Neural progenitor cell (in vitro differentiated cells): Measurements from ENCODE around the gene HDAC4.

Experiments
- CTCF ChIP-seq: fragments of 200-600 bp; sonication (generic); IDR thresholded peaks from 2 replicates; pipeline ENCODE4 v1.5.1; 2017; ENCODE audit warnings: antibody characterized with exemption, mild to moderate bottlenecking
- EZH2 ChIP-seq: fragments of 200-600 bp; sonication (generic); IDR thresholded peaks from 2 replicates; pipeline ENCODE4 v1.6.1; 2017; ENCODE audit warnings: antibody characterized with exemption, mild to moderate bottlenecking, moderate library complexity
- EZH2phosphoT487 ChIP-seq: fragments of 200-600 bp; sonication (generic); IDR thresholded peaks from 2 replicates; pipeline ENCODE4 v1.6.1; 2017; ENCODE audit warnings: antibody characterized with exemption

DNA sequence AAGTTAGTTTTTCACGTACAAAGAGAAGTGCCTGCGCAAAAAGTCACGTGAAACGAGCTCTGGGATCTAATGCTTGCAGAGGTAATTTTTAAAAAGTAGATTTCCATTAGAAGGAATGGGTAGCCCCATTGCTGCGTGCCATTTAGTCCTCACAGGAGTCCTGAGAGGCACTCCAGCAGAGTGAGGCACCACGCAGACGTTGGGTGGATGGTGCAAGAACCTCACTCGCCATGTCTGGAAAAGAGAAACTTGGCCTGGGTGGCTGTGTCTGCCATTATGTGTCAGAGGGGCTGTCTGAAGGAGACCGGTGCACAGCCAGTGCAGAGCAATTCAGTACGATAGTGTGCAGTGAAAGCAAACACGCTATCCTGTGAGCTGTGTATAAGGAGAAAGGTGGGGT, 1.8 kb upstream of the HDAC4 start:
- TF ChIP-seq CTCF (no peak), EZH2phosphoT487 (no peak), EZH2 (no peak)
